Measurements from ENCODE around the gene UBE2G2. TPM values are rescaled to one million over a fixed set of nuclear protein-coding genes. Genes with fewer than 3 reads are reported as not detected.

UBE2G2 gene
- total RNA-seq, 2 donors from 2014 or later, result 89.7 to 164 TPM

- no peak overlapping the region for H3K27ac Mint-ChIP-seq
Observed at GRCh38 chr21:44757731-44758130, 43.9 kb downstream of the UBE2G2 start.

DNA sequence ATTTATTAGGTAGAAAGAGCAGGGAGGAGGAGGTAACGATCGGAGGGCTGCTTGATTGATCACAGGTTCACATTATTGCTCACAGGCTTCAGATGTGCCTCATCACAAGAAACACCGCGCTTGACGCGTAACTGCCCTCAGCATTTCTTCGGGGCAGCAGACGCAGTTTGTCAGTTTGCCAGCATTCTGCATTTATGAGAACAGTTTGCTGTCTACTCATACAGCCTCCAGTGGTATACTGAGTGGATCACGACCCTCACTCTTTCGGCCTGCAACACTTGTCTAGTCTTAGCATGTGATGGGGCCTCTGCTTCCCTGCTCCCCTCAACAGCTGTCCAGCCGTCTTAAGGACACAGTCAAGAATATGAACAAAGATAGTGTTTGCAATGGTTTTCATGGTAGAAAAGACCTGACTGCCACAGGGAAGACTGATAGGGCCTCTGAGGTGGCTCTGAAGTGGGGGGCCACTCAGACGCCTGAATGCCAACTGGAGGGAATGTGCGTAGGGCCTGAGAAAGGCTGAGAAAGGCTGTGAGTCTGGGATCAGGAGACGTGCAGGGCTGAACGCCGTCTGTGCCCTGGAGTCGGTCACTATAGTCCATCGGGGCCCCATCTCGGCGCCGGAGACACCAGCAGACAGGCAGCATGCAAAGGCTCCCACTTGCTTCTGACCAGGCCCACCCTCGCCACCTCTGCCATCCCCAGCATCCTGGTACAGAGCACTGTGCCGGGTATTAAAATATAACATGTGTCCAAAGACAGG is 45.0 kb downstream of the UBE2G2 start:
- Mint-ChIP-seq H3K36me3 (no peaks in the 10 kb centered on the region), H3K27ac (no peak overlapping the region), H3K9me3 (no peaks in the 10 kb centered on the region), H3K4me3 (no peak overlapping the region), H3K27me3 (no peaks in the 10 kb centered on the region), H3K4me1 (ENCODE audit: low read depth in 2 of 2) (peaks cover 0 to 4% of the 10 kb centered on the region in 2 donors)
- ATAC-seq, result no peak
- no peak for DNase-seq (ENCODE audit: low spot score)

More at GRCh38 chr21:44757731-44758130, 43.9 kb downstream of the UBE2G2 start:
- H3K9me3 Mint-ChIP-seq, result no peaks in the 10 kb centered on the region
- no peak overlapping the region for H3K4me3 Mint-ChIP-seq
- no peaks in the 10 kb centered on the region for H3K27me3 Mint-ChIP-seq
- DNase-seq (ENCODE audit: low spot score) (no peak), ATAC-seq (no peak)
- H3K36me3 Mint-ChIP-seq, result no peaks in the 10 kb centered on the region
- peaks cover 0 to 2% of the 10 kb centered on the region in 2 donors for H3K4me1 Mint-ChIP-seq (ENCODE audit: low read depth in 2 of 2)

DNA sequence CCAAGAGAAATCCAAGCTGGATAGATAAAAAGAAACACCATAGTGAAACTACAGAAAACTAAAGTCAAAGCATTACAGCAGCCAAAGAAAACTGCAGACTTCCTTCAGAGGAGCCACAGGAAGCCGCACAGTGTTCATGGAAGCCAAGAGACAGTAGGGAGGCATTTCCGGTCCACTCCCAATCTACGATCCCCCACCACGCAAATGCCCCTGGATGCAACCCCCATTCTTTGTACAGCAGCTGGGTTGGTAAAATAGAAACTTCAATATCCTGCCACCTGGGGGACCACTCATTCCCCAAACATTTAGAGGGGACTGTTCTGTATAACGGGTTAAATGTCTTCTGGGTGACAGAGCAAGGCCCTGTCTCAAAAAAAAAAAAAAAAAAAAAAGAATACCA is 46.4 kb downstream of the UBE2G2 start:
- Mint-ChIP-seq H3K27ac (no peak overlapping the region), H3K4me1 (ENCODE audit: low read depth in 2 of 2) (peaks cover 0 to 4% of the 10 kb centered on the region in 2 donors), H3K4me3 (no peak overlapping the region), H3K27me3 (peaks cover 4 to 7% of the 10 kb centered on the region in 2 donors), H3K9me3 (no peaks in the 10 kb centered on the region), H3K36me3 (no peaks in the 10 kb centered on the region)
- DNase-seq (ENCODE audit: low spot score), result no peak
- ATAC-seq, result no peak

DNA sequence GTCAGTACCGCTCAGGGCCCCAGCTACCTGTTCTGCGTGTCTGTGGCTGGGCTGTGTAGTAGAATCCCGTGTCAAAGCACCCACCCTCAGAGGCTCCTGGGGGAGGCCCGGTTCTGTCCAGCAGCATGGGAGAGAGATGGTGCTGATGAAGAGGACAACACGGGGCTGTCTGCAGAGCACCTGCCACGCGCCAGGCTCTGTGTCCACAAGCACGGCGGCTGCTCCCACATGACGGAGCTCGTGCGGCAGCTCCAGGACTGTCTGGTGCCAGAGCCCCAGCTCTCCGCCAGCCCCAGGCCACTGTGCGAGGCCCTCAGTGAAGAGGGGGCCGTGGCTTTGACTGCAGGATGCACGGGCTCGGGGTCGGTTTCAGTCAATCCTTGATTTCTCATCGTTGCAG is 48.3 kb downstream of the UBE2G2 start:
- Mint-ChIP-seq H3K4me1 (ENCODE audit: low read depth in 2 of 2) (peaks cover 0 to 4% of the 10 kb centered on the region in 2 donors), H3K9me3 (no peaks in the 10 kb centered on the region), H3K27ac (no peak overlapping the region), H3K27me3 (peaks cover 7% of the 10 kb centered on the region in 2 donors), H3K4me3 (no peak overlapping the region), H3K36me3 (no peaks in the 10 kb centered on the region)
- no peak for ATAC-seq
- peak; percentile 55 for DNase-seq (ENCODE audit: low spot score)

DNA sequence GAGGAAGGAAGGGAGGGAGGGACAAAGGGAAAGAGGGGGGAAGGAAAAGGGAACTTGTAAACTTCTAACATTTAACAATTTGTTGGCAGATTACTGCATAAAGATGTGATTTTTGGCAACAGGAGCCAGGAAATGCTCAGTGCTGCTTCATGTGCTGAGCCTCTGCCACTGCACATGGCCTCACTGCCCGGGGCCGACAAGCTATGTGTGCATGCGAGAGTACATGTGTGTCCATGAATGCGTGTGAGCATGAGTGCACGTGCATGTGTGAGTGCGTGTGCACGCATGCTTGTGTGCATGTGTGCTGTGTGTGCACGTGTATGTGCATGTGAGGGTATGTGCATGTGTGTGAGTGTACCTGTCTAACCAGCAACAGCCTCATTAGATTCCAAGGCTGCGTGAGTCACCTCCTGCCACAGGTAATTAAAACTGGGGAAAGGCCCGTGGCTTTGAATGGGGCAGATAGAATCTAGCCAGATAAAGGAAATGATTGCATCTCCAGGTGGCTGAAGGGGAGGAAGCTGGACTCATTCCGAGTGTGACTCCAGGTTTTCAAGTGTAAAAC is 48.9 kb downstream of the UBE2G2 start:
- H3K4me1 Mint-ChIP-seq (ENCODE audit: low read depth in 2 of 2), result peaks cover 0 to 4% of the 10 kb centered on the region in 2 donors
- H3K4me3 Mint-ChIP-seq, result no peak overlapping the region
- peak; percentile 45 for DNase-seq (ENCODE audit: low spot score)
- H3K9me3 Mint-ChIP-seq, result no peaks in the 10 kb centered on the region
- no peaks in the 10 kb centered on the region for H3K36me3 Mint-ChIP-seq
- peaks cover 7% of the 10 kb centered on the region in 2 donors for H3K27me3 Mint-ChIP-seq
- no peak overlapping the region for H3K27ac Mint-ChIP-seq
- no peak for ATAC-seq

DNA sequence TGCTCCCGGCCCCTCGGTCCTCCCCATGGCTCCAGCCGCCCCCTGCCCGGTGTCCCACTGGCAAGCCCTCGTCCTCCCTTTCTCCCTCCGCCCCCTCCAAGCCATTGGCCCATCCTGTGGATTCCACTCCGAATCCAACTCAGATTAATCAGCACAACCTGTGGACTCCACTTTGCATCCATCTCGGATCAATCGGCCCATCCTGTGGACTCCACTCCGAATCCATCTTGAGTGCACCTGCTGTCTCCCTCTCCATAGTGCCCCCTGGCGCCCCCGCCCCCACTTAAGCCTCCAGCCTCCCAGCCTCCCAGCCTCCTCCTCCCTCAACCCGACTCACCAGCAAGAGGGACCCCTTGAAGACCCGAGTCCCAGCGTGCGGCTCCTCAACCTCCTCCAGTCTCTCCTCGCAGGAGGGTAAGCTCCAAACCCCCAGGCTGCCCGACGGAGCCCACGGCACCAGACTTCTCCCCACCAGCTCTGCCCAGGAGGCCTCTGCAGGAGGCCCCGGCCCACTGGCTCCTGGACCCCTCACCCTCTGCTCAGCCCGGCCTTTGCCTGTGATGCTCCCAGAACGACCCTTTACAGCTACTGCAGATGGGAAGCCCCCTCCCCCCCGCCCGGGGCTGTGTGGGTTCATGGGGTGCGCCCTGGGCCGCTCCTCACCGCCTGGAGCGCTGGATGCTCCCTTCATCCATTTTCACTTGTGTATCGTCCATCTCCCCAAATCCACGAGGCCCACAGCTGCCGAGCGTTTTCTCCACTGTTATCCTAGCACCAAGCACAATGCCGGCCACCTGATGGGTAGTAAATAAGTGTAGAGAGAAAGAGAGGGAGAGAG is 49.6 kb downstream of the UBE2G2 start:
- peaks cover 7% of the 10 kb centered on the region in 2 donors for H3K27me3 Mint-ChIP-seq
- no peak for ATAC-seq
- H3K9me3 Mint-ChIP-seq, result no peaks in the 10 kb centered on the region
- no peak overlapping the region for H3K27ac Mint-ChIP-seq
- H3K36me3 Mint-ChIP-seq, result no peaks in the 10 kb centered on the region
- H3K4me3 Mint-ChIP-seq, result no peak overlapping the region
- peak; percentile 59 for DNase-seq (ENCODE audit: low spot score)
- H3K4me1 Mint-ChIP-seq (ENCODE audit: low read depth in 2 of 2), result peaks cover 0 to 4% of the 10 kb centered on the region in 2 donors

DNA sequence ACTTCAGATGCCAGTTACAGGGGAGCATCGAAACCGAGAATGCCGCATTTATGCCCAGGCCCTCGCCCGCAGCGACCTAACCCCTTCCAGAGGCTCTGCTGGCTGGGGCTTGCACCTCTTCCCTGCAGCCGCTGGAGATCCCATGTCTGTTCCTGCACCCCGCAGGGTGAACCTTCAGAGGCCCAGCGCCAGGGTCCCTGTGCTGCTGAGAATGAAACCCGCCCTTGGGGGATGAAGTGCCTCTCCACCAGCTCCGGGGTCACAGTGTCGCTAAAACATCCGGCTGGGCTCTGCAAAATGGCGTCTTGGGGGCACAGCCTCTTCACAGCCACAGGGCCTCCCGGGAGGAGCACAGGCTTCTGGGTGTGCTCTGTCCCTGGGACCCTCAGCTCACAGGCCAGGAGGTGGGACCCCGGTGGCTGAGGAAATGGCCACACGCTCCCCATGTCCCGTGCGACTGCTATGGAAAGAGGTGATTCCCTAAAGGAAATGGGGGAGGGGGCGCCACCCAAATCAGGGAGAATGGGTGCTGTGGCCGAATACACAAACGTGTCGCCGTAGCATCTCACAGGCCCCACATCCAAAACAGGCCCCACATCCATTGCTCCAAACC is 50.3 kb downstream of the UBE2G2 start:
- peaks cover 7% of the 10 kb centered on the region in 2 donors for H3K27me3 Mint-ChIP-seq
- peaks cover 0 to 4% of the 10 kb centered on the region in 2 donors for H3K4me1 Mint-ChIP-seq (ENCODE audit: low read depth in 2 of 2)
- no peaks in the 10 kb centered on the region for H3K9me3 Mint-ChIP-seq
- DNase-seq (ENCODE audit: low spot score) (no peak), ATAC-seq (no peak)
- H3K36me3 Mint-ChIP-seq, result no peaks in the 10 kb centered on the region
- no peak overlapping the region for H3K27ac Mint-ChIP-seq
- no peak overlapping the region for H3K4me3 Mint-ChIP-seq

DNA sequence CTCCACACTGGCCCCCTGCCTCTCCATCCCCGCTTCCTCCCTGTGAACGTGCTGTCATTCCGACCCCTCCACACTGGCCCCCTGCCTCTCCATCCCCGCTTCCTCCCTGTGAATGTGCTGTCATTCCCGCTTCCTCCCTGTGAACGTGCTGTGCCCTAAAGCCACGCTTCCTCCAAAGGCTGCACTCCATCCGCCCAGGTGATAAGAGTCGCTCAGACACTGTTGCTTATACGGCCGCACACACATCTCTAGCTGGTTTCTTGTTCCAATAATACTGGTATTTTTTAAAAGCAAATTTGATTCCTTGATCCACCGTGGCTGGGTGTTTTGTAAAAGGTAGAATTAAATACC is 51.0 kb downstream of the UBE2G2 start:
- no peak overlapping the region for H3K27ac Mint-ChIP-seq
- ATAC-seq (no peak), DNase-seq (ENCODE audit: low spot score) (no peak)
- peaks cover 0 to 4% of the 10 kb centered on the region in 2 donors for H3K4me1 Mint-ChIP-seq (ENCODE audit: low read depth in 2 of 2)
- peaks cover 7% of the 10 kb centered on the region in 2 donors for H3K27me3 Mint-ChIP-seq
- H3K4me3 Mint-ChIP-seq, result no peak overlapping the region
- H3K9me3 Mint-ChIP-seq, result no peaks in the 10 kb centered on the region
- no peaks in the 10 kb centered on the region for H3K36me3 Mint-ChIP-seq

- peaks cover 0 to 4% of the 10 kb centered on the region in 2 donors for H3K4me1 Mint-ChIP-seq (ENCODE audit: low read depth in 2 of 2)
- H3K36me3 Mint-ChIP-seq, result no peaks in the 10 kb centered on the region
- ATAC-seq (peak; percentile 35 to 51), DNase-seq (ENCODE audit: low spot score) (peak; percentile 50)
- H3K27me3 Mint-ChIP-seq, result peaks cover 7% of the 10 kb centered on the region in 2 donors
- no peak overlapping the region for H3K27ac Mint-ChIP-seq
- no peak overlapping the region for H3K4me3 Mint-ChIP-seq
- no peaks in the 10 kb centered on the region for H3K9me3 Mint-ChIP-seq
Observed at GRCh38 chr21:44749759-44750674, 51.6 kb downstream of the UBE2G2 start.

- no peak overlapping the region for H3K27ac Mint-ChIP-seq
- no peaks in the 10 kb centered on the region for H3K9me3 Mint-ChIP-seq
- no peak overlapping the region for H3K4me3 Mint-ChIP-seq
- no peak for ATAC-seq
- H3K27me3 Mint-ChIP-seq, result peaks cover 7% of the 10 kb centered on the region in 2 donors
- DNase-seq (ENCODE audit: low spot score), result peak; percentile 40
- H3K36me3 Mint-ChIP-seq, result no peaks in the 10 kb centered on the region
- H3K4me1 Mint-ChIP-seq (ENCODE audit: low read depth in 2 of 2), result peaks cover 0 to 4% of the 10 kb centered on the region in 2 donors
Observed at GRCh38 chr21:44749116-44749758, 52.4 kb downstream of the UBE2G2 start.

DNA sequence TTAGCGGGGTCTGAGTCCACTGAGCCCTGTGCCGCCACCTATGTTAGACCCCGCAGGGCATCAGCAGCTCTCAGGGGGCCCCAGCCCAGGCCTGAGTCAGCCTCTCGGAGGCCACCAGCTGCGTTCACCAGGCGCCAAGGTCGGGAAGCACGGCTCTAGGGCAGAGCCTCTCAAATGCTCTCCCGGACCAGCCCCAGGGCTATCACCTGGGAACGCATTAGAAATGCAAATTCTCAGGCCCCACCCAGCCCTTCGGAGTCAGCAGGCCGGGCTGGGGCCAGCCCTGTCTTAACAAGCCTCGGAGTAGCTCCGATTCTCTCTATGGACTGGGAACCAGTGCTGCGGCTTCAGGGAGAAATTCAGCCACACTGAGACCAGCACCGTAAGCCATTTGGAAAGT is 53.0 kb downstream of the UBE2G2 start:
- no peaks in the 10 kb centered on the region for H3K9me3 Mint-ChIP-seq
- DNase-seq (ENCODE audit: low spot score) (peak; percentile 34), ATAC-seq (no peak)
- no peak overlapping the region for H3K4me3 Mint-ChIP-seq
- no peaks in the 10 kb centered on the region for H3K36me3 Mint-ChIP-seq
- peaks cover 0 to 4% of the 10 kb centered on the region in 2 donors for H3K4me1 Mint-ChIP-seq (ENCODE audit: low read depth in 2 of 2)
- no peak overlapping the region for H3K27ac Mint-ChIP-seq
- H3K27me3 Mint-ChIP-seq, result peaks cover 7% of the 10 kb centered on the region in 2 donors

DNA sequence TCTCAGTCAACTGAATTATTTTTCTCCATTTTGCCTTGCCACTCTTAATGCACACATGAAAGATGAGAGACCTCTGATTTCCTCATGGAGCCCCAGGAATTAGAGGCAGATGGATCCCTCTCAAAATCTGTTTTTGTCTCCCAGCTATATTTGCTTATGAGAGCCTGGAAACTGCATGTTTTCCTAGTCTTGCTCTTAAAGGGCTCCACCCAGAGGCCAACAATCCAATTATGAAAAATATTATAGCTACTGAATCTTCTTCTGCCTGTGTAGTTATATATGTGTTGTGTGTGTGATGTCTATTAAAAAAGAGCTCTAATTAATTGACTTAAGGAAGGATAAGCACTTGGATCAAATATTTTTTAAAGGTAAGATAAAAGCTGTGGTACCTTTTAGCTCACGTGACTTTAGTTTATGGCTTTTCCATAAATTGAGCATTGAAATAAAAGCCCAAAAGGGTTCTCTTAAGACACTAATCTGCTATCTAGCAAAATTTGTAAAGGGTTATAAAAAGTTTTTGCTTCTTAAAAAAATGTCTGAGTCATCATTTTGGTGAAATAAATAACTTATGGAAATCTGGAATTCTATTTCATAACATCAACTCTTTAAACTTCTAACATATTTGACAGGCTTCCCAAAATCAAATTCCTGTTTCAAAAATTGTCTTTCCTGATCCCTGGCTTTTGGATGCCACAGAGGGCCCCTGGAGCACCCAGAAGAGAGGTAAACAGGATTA is 59.0 kb downstream of the UBE2G2 start:
- DNase-seq (ENCODE audit: low spot score) (peak; percentile 15), ATAC-seq (no peak)
- no peaks in the 10 kb centered on the region for H3K27me3 Mint-ChIP-seq
- H3K4me1 Mint-ChIP-seq (ENCODE audit: low read depth in 2 of 2), result no peaks in the 10 kb centered on the region
- no peak overlapping the region for H3K4me3 Mint-ChIP-seq
- H3K36me3 Mint-ChIP-seq, result no peaks in the 10 kb centered on the region
- no peaks in the 10 kb centered on the region for H3K9me3 Mint-ChIP-seq
- H3K27ac Mint-ChIP-seq, result no peak overlapping the region

All from natural killer cell treated with Interleukin-12 subunit alpha and Interleukin-12 subunit beta and Interleukin-15 and Interleukin-18, amount 100 ng/mL, for 72 hours (primary cell).